NCI-H2107 (cell line): Measurements from ENCODE around the gene TCF25.

ENCODE experiments used
- DNase-seq: peaks from one replicate; lab custom pipeline; 2025; lab: John Stamatoyannopoulos, UW

Gene TCF25

DNA sequence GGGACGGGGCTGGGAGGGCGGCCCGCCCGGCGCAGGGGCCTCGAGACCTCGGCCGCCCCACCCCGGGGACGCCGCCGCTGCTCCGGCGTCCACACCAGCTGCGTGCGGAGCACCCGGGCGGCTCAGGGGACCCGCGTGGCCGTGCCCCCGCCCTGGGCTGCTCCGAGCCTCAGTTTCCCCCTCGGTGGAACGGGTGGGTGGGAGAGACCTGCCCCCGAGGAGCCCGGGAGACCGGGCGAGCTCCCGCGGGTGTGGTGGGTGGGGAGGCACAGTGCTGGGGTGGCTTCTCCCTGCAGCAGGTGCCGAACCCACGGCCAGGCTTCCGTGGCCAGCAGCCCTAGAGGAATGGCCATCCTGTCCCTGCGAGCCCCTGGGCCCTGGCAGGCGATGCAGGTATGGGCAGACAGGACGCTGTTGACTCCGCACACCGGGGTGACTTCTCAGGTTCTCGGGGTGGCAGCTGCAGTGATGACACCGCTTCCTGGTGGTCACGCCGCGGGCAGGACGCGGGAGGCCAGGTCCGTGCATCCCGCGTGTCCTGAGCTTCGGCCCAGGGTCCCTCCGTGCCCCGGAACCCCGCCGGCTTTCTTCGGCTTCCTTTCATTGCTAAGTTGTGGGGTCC is 75.8 kb downstream of the TCF25 start:
- no peak for DNase-seq

DNA sequence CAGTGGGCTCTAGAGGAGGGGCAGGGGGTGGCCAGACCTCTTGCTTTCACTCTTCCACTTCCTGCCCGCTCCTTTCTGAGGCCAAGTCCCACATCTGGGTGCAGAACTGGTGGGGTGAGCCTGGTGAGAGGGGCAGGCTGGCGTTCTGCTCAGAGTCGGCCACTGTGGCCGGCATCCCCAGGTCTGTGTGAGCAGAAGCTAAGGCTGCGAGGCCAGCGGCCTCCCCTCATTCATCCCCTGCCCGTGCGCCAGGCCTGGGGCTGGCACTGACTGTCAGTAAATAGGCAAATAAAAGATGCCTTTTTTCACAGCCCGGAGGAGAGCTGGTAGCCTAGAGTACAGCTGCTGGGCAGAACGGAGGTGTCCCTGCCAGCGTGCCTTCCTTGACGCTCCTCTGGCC is 76.4 kb downstream of the TCF25 start:
- DNase-seq, result no peak

DNA sequence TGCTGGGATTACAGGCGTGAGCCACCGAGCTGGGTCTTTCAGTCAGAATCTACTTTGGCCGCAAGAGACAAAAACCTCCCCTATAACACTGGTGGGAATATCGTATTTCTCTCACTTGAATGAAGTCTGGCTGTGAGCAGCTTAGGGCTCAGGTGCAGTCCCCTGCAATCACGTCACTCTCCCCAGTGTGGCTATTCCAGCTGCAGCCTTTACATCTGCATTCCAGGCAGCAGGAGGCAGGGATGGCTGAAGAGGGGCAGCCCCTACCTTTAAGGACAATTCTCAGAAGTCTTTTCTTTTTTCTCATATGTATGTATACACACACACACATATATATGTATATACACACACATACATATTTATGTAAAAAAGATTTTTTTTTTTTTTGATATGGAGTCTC is 78.1 kb downstream of the TCF25 start:
- peak; percentile 36 for DNase-seq

DNA sequence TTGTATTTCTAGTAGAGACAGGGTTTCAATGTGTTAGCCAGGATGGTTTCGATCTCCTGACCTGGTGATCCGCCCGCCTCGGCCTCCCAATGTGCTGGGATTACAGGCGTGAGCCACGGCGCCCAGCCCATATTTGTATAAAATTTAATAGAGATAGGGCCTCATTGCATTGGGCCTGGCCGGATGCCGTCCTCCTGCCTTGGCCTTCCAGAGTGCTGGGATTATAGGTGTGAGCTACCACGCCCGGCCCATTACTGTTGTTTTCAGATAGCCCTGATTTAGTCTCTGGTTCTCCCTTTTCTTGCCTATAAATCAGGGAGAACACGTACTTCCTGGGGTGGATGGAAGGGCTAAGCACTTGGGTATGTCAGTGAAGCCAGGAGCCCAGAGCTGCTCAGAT is 78.7 kb downstream of the TCF25 start:
- DNase-seq, result no peak

DNA sequence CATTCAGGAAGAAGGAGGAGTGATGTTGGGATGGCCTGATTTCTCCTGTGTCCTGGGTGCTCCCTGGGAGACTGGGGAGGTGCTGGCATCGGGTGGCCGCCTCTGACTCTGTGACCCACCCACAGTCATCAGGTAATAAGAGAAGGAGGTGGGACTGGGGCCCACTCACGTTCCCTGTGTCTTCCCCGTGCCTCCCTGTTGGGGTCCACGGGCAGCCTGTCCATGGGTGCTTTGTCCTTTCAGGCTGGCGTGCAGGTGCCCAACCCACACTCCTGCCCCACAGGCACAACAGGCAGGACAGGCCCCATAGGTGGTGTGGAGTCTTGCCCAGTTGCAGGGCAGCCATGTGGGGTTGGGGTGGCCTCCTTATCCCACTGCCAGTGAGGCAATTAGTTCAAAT is 79.2 kb downstream of the TCF25 start:
- DNase-seq, result no peak

DNA sequence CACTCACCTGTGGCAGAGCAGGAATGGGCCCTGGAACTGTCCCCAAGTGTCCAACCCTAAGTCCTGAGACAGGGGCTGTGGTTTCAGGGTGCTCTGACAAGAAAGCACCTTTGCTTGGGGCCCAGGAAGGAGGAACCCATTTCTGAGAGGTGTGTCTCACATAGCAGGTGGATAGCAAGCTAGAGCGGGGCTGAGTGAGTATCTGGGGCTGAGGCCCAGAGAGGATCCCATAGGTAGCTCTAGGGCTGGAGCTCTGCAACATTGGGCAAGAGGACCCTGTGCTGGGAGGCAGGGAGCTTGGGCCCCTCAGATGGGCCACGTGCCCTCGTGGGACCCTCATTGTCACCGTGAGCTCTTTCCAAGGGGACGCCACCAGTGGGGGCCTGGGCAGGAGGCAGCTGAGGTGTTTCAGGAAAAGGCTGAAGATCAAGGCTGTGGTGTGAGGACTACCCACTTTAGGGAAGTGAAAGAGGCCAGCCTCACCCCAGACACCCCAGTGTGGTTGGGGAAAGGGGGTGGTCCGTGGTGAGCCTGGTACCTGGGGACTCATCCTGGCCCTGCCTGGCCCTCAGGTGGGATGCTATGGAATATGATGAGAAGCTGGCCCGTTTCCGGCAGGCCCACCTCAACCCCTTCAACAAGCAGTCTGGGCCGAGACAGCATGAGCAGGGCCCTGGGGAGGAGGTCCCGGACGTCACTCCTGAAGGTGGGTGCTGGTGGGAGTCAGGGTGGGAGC is 80.4 kb downstream of the TCF25 start:
- no peak for DNase-seq

DNA sequence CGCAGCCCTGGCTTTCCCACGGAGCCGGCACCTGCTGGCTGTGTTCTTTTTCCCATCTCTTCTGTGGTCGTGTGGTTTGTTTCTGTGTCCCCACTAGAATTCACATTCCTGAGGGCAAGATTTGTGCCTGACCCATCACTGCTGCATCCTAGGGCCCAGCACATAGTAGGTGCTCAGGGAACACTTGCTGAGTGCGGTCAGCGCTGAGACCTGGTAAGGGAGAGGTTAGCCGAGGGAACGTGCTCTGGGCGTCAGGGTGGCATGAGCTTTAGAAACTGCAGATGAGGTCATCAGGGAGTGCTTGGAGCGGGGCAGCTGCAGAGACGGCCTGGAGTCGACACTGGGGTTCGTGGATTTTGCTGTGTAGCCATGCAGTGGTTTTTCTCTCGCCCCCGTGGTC is 81.1 kb downstream of the TCF25 start:
- no peak for DNase-seq

DNA sequence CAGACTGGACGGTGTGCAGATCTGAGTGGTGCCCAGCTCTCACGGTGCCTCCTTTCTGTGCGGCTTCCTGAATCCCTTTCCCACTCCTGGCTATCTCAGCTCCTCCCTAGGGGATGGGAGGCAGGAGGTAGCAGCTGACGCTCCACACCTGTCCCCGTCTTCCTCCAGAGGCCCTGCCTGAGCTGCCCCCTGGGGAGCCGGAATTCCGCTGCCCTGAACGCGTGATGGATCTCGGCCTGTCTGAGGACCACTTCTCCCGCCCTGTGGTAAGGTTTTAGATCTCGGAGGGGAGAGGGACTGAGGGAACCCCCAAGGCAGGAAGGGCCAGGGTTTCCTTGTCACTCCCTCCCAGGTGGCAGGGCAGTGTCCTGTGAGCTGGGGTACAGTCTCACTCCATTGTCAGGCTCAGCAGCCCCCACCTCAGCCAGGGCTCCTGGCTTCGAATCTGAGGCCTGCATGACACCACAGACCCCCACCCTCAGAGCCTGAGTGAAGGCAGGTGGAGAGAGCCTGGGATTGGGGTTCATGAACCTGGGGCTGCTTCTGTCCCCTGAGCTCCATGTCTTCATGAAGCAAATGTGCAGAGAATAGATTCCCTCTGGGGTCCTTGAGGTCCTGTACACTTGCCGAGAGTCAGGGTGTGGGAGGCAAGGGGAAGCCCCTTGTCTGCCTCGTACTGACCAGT is 81.8 kb downstream of the TCF25 start:
- DNase-seq, result no peak

DNA sequence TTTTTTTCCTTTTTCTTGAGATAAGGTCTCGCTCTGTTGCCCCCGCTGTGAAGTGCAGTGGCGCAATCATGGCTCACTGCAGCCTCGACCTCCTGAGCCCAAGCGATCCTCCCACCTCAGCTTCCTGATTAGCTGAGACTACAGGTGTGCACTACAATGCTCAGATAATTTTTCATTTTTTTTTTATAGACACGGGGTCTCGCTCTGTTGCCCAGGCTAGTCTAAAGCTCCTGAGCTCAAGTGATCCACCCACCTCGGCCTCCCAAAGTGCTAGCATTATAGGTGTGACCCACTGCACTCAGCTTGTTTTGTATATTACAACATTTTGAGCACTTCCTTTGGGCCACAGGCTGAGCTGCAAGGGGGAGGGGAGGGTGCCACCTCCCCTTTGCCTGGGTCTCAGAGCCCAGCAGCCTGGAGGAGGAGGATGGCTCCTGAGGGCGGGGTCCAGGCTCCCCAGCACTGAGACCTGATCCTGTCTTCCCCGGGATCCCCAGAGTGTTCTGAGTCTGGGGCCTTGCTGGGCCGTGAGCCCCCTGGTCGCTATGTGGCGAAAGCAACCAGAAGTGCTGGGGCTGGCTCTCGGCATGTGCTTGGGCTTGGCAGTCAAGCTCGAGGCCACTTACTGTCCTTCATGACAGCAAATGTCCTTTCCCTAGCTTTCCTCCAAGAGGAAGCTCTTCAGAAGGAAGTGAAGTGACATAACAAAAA is 83.3 kb downstream of the TCF25 start:
- no peak for DNase-seq

DNA sequence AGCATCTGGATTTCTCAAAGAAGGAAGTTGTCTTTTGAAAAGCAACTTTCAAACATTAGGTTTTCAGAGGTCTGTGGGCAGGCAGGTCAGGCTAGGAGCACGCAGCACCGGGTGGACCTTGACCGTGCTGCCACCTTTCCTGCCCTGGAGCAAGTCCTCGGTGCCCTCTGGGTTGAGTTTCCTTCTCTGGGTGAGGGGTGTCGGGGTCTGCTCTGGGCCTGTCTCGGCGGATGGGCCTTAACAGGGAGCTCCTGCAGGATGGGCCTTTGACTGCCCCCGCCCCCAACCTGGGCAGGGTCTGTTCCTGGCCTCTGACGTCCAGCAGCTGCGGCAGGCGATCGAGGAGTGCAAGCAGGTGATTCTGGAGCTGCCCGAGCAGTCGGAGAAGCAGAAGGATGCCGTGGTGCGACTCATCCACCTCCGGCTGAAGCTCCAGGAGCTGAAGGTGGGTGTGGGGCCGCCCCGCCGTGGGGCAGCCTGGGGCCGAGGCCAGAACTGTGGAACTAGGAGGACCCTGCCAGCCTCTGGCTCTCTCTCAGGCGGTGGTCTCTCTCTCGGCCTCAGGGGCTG is 83.9 kb downstream of the TCF25 start:
- no peak for DNase-seq

DNA sequence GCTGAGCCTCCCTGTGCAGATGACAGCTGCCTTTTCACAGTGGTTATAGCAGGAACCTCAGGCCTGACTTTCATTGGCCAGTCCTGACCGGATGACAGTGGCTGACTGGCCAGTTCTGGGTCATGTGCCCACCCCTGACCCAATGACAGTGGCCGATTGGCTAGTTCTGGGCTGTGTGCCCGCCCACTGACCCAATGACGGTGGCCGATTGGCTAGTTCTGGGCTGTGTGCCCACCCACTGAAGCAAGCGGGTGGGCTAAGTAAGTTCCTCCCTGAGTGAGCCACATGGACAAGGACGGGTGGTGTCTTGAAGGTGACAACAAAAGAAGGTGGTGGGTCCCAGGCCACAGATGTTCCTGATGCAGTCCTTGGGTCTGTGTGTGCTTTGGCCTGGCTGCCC is 84.7 kb downstream of the TCF25 start:
- no peak for DNase-seq

DNA sequence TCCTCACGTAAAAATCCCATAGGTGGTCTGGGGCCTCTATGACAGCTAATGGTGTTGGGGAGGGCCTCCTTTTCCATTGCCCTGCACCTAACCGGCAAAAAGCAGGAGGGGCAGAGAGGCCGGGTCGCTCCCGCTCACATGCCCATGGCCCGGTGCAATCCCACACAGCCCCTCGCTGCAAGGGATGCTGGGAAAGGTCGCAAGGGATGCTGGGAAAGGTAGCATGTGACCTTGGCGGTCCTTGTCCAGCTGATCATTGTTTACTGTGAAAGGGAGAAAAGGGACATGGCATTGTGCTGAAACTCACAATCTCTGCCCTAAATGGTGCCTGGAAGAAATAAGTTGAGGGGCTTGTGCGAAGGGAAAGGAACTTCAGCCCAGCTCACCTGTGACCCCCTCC is 85.2 kb downstream of the TCF25 start:
- no peak for DNase-seq

DNA sequence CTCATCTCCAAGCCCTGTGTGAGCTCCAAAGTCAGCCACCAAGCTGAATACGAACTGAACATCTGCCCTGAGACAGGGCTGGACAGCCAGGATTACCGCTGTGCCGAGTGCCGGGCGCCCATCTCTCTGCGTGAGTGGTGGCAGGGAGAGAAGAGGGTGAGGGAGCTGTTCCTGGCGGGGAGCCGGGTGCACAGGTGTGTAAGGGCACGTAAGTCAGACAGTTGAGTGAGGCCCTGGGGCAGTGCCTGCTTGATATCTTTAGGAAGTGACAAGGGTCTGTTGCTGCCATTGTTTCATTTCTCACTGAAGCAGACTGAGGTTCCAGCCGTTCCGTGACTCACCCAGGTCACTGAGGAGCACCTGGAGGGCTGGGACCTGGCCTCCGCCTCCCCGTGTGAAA is 87.6 kb downstream of the TCF25 start:
- DNase-seq, result no peak
